HUES48 (cell line): ENCODE measurements around the gene PRIMPOL.

Source experiments
- H3K27ac ChIP-seq: one replicate; pipeline ENCODE4 v1.7.0; 2013; ENCODE audit warnings: low read depth, low read length, inconsistent platforms
- H3K27me3 ChIP-seq: 2 replicates; pipeline ENCODE4 v1.6.1; 2013; ENCODE audit warnings: mild to moderate bottlenecking, low read length; ENCODE audit not compliant: control insufficient read depth, insufficient read depth
- H3K36me3 ChIP-seq: 2 replicates; pipeline ENCODE4 v1.6.1; 2013; ENCODE audit warnings: low read length; ENCODE audit not compliant: control insufficient read depth, insufficient read depth
- H3K4me1 ChIP-seq: 2 replicates; pipeline ENCODE4 v1.6.1; 2013; ENCODE audit warnings: mild to moderate bottlenecking, low read length; ENCODE audit not compliant: control insufficient read depth, insufficient read depth
- H3K4me3 ChIP-seq: 2 replicates; pipeline ENCODE4 v1.5.1; 2013; ENCODE audit warnings: mild to moderate bottlenecking, low read depth, low read length
- H3K9ac ChIP-seq: 2 replicates; pipeline ENCODE4 v1.6.1; 2013; ENCODE audit warnings: mild to moderate bottlenecking, low read depth, low read length, moderate library complexity
- H3K9me3 ChIP-seq: 2 replicates; pipeline ENCODE4 v1.6.1; 2013; ENCODE audit warnings: low read length; ENCODE audit not compliant: control insufficient read depth, insufficient read depth

Gene PRIMPOL

GRCh38 chr4:184669251-184669650 is 19.7 kb downstream of the PRIMPOL start:
- Histone ChIP-seq H3K4me1 (peaks cover 1% of the 10 kb centered on the region; the same call in 1 of the 2 replicates), H3K9ac (no peak overlapping the region), H3K27me3 (no peaks in the 10 kb centered on the region), H3K27ac (no peak overlapping the region), H3K4me3 (no peak overlapping the region), H3K36me3 (peaks cover 11% of the 10 kb centered on the region; the same call in 1 of the 2 replicates), H3K9me3 (no peaks in the 10 kb centered on the region)

- H3K27ac ChIP-seq, result no peak overlapping the region
- no peak overlapping the region for H3K4me3 ChIP-seq
- H3K27me3 ChIP-seq, result no peaks in the 10 kb centered on the region
- H3K9ac ChIP-seq, result no peak overlapping the region
- H3K9me3 ChIP-seq, result no peaks in the 10 kb centered on the region
- no peaks in the 10 kb centered on the region for H3K4me1 ChIP-seq
- peaks cover 11% of the 10 kb centered on the region for H3K36me3 ChIP-seq
These were observed 21.6 kb downstream of the PRIMPOL start for GRCh38 chr4:184671101-184671500.

GRCh38 chr4:184672741-184673140 is 23.2 kb downstream of the PRIMPOL start:
- no peak overlapping the region for H3K27ac ChIP-seq
- no peaks in the 10 kb centered on the region for H3K4me1 ChIP-seq
- H3K4me3 ChIP-seq, result no peak overlapping the region
- H3K36me3 ChIP-seq, result peaks cover 11% of the 10 kb centered on the region
- no peak overlapping the region for H3K9ac ChIP-seq
- H3K27me3 ChIP-seq, result no peaks in the 10 kb centered on the region
- no peaks in the 10 kb centered on the region for H3K9me3 ChIP-seq

- Histone ChIP-seq H3K4me3 (no peak overlapping the region), H3K4me1 (no peaks in the 10 kb centered on the region), H3K36me3 (peaks cover 2% of the 10 kb centered on the region; the same call in 1 of the 2 replicates), H3K9me3 (no peaks in the 10 kb centered on the region), H3K27ac (no peak overlapping the region), H3K27me3 (no peaks in the 10 kb centered on the region), H3K9ac (no peak overlapping the region)
These were observed 24.5 kb downstream of the PRIMPOL start for GRCh38 chr4:184674011-184674410.

GRCh38 chr4:184675018-184675417 is 25.5 kb downstream of the PRIMPOL start:
- Histone ChIP-seq H3K4me1 (no peaks in the 10 kb centered on the region), H3K9ac (no peak overlapping the region), H3K4me3 (no peak overlapping the region), H3K36me3 (peaks cover 2% of the 10 kb centered on the region; the same call in 1 of the 2 replicates), H3K27ac (no peak overlapping the region), H3K9me3 (peaks cover 7% of the 10 kb centered on the region; the same call in 1 of the 2 replicates), H3K27me3 (no peaks in the 10 kb centered on the region)

GRCh38 chr4:184675821-184676492 is 26.4 kb downstream of the PRIMPOL start:
- H3K27ac ChIP-seq, result no peak overlapping the region
- H3K4me3 ChIP-seq, result no peak overlapping the region
- H3K27me3 ChIP-seq, result no peaks in the 10 kb centered on the region
- peaks cover 2% of the 10 kb centered on the region; the same call in 1 of the 2 replicates for H3K36me3 ChIP-seq
- no peaks in the 10 kb centered on the region for H3K4me1 ChIP-seq
- peaks cover 7% of the 10 kb centered on the region; the same call in 1 of the 2 replicates for H3K9me3 ChIP-seq
- no peak overlapping the region for H3K9ac ChIP-seq

- Histone ChIP-seq H3K27me3 (no peaks in the 10 kb centered on the region), H3K9me3 (peaks cover 7% of the 10 kb centered on the region; the same call in 1 of the 2 replicates), H3K4me1 (no peaks in the 10 kb centered on the region), H3K4me3 (no peak overlapping the region), H3K27ac (no peak overlapping the region), H3K36me3 (no peaks in the 10 kb centered on the region), H3K9ac (no peak overlapping the region)
These were observed 31.2 kb downstream of the PRIMPOL start for GRCh38 chr4:184680698-184681097.

GRCh38 chr4:184681916-184682315 is 32.4 kb downstream of the PRIMPOL start:
- no peak overlapping the region for H3K4me3 ChIP-seq
- peaks cover 7% of the 10 kb centered on the region; the same call in 1 of the 2 replicates for H3K9me3 ChIP-seq
- H3K27me3 ChIP-seq, result no peaks in the 10 kb centered on the region
- H3K4me1 ChIP-seq, result no peaks in the 10 kb centered on the region
- no peak overlapping the region for H3K9ac ChIP-seq
- H3K27ac ChIP-seq, result no peak overlapping the region
- no peaks in the 10 kb centered on the region for H3K36me3 ChIP-seq

- no peak overlapping the region for H3K4me3 ChIP-seq
- H3K9me3 ChIP-seq, result peaks cover 3% of the 10 kb centered on the region; the same call in 1 of the 2 replicates
- H3K27me3 ChIP-seq, result no peaks in the 10 kb centered on the region
- no peaks in the 10 kb centered on the region for H3K36me3 ChIP-seq
- no peak overlapping the region for H3K27ac ChIP-seq
- H3K9ac ChIP-seq, result no peak overlapping the region
- H3K4me1 ChIP-seq, result peaks cover 11% of the 10 kb centered on the region
These were observed 35.1 kb downstream of the PRIMPOL start for GRCh38 chr4:184684491-184685189.

GRCh38 chr4:184688005-184688404 is 38.5 kb downstream of the PRIMPOL start:
- peaks cover 11% of the 10 kb centered on the region for H3K4me1 ChIP-seq
- H3K9me3 ChIP-seq, result no peaks in the 10 kb centered on the region
- H3K27ac ChIP-seq, result peak overlapping the region; percentile 87
- no peak overlapping the region for H3K4me3 ChIP-seq
- no peak overlapping the region for H3K9ac ChIP-seq
- H3K27me3 ChIP-seq, result no peaks in the 10 kb centered on the region
- H3K36me3 ChIP-seq, result 0 out of 2 replicates have a peak, but pooled peaks cover under 1% of the 10 kb centered on the region

- Histone ChIP-seq H3K9ac (no peak overlapping the region), H3K4me1 (peaks cover 11% of the 10 kb centered on the region), H3K27ac (peak overlapping the region; percentile 87), H3K9me3 (no peaks in the 10 kb centered on the region), H3K27me3 (no peaks in the 10 kb centered on the region), H3K36me3 (peaks cover 5% of the 10 kb centered on the region; the same call in 1 of the 2 replicates), H3K4me3 (no peak overlapping the region)
These were observed 38.9 kb downstream of the PRIMPOL start for GRCh38 chr4:184688447-184688846.
